ENCODE measurements around the gene IAPP. TPM values are rescaled to one million over a fixed set of nuclear protein-coding genes. Genes with fewer than 3 reads are reported as not detected.

The IAPP gene
- polyA plus RNA-seq, 1 donor (not counting 4 experiments of a cell fraction or from before 2014, with no cell fraction given) = not detected

- DNase-seq (ENCODE audit: low read depth, low spot score) (no peak), FAIRE-seq (no peak)
- Histone ChIP-seq H3K4me3 (ENCODE audit: control insufficient read depth in 2 of 3, extremely low read depth in 1 of 3, insufficient read depth in 2 of 3, low read depth in 1 of 3, low read length in 3 of 3) (no peak overlapping the region), H3K27ac (ENCODE audit: control insufficient read depth, insufficient read depth, low read length) (no peak overlapping the region), H3K9ac (ENCODE audit: control insufficient read depth, extremely low read depth, insufficient read depth, low read length) (no peak overlapping the region), H3K27me3 (ENCODE audit: control insufficient read depth, extremely low read depth, insufficient read depth, low read length) (no peaks in the 10 kb centered on the region), H3K36me3 (ENCODE audit: control insufficient read depth in 2 of 2, extremely low read depth in 1 of 2, insufficient read depth in 2 of 2, low read length in 2 of 2) (no peaks in the 10 kb centered on the region), H4K20me1 (ENCODE audit: control insufficient read depth, extremely low read depth, insufficient read depth, low read length) (no peaks in the 10 kb centered on the region), H3K9me3 (ENCODE audit: control insufficient read depth, low read depth, low read length) (peaks cover 2% of the 10 kb centered on the region), H3K9me1 (ENCODE audit: control insufficient read depth, extremely low read depth, insufficient read depth, low read length) (no peaks in the 10 kb centered on the region), H3K4me1 (ENCODE audit: control insufficient read depth, extremely low read depth, insufficient read depth, low read length) (no peaks in the 10 kb centered on the region), H3K4me2 (ENCODE audit: control insufficient read depth, extremely low read depth, insufficient read depth, low read depth, low read length) (no peak overlapping the region), H3K79me2 (ENCODE audit: control insufficient read depth, insufficient read depth, low read length) (no peaks in the 10 kb centered on the region), H2AFZ (ENCODE audit: control insufficient read depth, low read length) (no peak overlapping the region)
- no peak for TF ChIP-seq CTCF (optimal IDR thresholded peaks at IDR 0.05 in 1 of 3, IDR thresholded peaks at IDR 0.05 in 1 of 3, conservative IDR thresholded peaks at IDR 0.05 in 1 of 3; ENCODE audit: extremely low read depth in 1 of 3, insufficient read depth in 2 of 3, low read length in 3 of 3)
- TF ChIP-seq EZH2 (IDR thresholded peaks at IDR 0.05; ENCODE audit: low read length) = no peak
- dilution Hi-C loops (cut with MboI; ENCODE audit: extremely low pct_ligation_motif_present, low sequenced_read_pairs) = no loop called here
These were observed 48.2 kb upstream of the IAPP start for GRCh38 chr12:21324551-21324950.

- TF ChIP-seq EZH2 (IDR thresholded peaks at IDR 0.05; ENCODE audit: low read length) = no peak
- no peak for TF ChIP-seq CTCF (optimal IDR thresholded peaks at IDR 0.05 in 1 of 3, IDR thresholded peaks at IDR 0.05 in 1 of 3, conservative IDR thresholded peaks at IDR 0.05 in 1 of 3; ENCODE audit: extremely low read depth in 1 of 3, insufficient read depth in 2 of 3, low read length in 3 of 3)
- Histone ChIP-seq H3K27ac (ENCODE audit: control insufficient read depth, insufficient read depth, low read length) (no peak overlapping the region), H3K9me3 (ENCODE audit: control insufficient read depth, low read depth, low read length) (peaks cover 2% of the 10 kb centered on the region), H2AFZ (ENCODE audit: control insufficient read depth, low read length) (no peak overlapping the region), H3K79me2 (ENCODE audit: control insufficient read depth, insufficient read depth, low read length) (no peaks in the 10 kb centered on the region), H3K4me2 (ENCODE audit: control insufficient read depth, extremely low read depth, insufficient read depth, low read depth, low read length) (no peak overlapping the region), H3K9ac (ENCODE audit: control insufficient read depth, extremely low read depth, insufficient read depth, low read length) (no peak overlapping the region), H3K4me1 (ENCODE audit: control insufficient read depth, extremely low read depth, insufficient read depth, low read length) (no peaks in the 10 kb centered on the region), H3K27me3 (ENCODE audit: control insufficient read depth, extremely low read depth, insufficient read depth, low read length) (no peaks in the 10 kb centered on the region), H3K9me1 (ENCODE audit: control insufficient read depth, extremely low read depth, insufficient read depth, low read length) (no peaks in the 10 kb centered on the region), H4K20me1 (ENCODE audit: control insufficient read depth, extremely low read depth, insufficient read depth, low read length) (no peaks in the 10 kb centered on the region), H3K4me3 (ENCODE audit: control insufficient read depth in 2 of 3, extremely low read depth in 1 of 3, insufficient read depth in 2 of 3, low read depth in 1 of 3, low read length in 3 of 3) (no peak overlapping the region), H3K36me3 (ENCODE audit: control insufficient read depth in 2 of 2, extremely low read depth in 1 of 2, insufficient read depth in 2 of 2, low read length in 2 of 2) (no peaks in the 10 kb centered on the region)
- DNase-seq (ENCODE audit: low read depth, low spot score) (no peak), FAIRE-seq (no peak)
- dilution Hi-C loops (cut with MboI; ENCODE audit: extremely low pct_ligation_motif_present, low sequenced_read_pairs) = no loop called here
These were observed 44.1 kb upstream of the IAPP start for GRCh38 chr12:21328578-21328977.

Data from keratinocyte (primary cell).